Measurements from ENCODE around the gene STEAP1.

The STEAP1 gene

GRCh38 chr7:90211391-90212148, 57.3 kb downstream of the STEAP1 start, which contains the start of gene STEAP2:
Gene STEAP2 (plus strand): TSS chr7:90211740. CDS start chr7:90225083, 13,343 bp downstream.
- DNase-seq (ENCODE audit: low read depth) = no peak

GRCh38 chr7:90212149-90212495, 57.9 kb downstream of the STEAP1 start:
- no peak for DNase-seq (ENCODE audit: low read depth)

DNA sequence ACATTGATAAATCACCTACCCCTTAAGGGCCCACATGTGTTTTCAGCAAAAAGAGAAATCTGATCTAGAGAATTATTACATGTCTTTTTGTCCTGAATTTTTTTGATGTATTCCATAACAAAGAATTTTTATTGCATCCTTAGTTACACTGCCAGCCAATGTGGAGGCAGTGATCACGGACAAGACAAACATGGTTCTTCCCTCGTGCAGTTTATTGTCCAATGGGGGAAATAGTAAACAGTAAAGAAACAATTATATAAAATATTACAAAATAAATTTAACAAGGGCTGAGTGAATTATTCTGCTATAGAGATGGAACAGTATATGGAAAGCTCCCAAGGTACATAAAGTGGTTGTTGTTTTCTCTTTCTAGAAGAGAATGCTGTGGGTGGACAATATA, 59.3 kb downstream of the STEAP1 start:
- no peak for DNase-seq (ENCODE audit: low read depth)

Data from T-helper 22 cell (primary cell).